ENCODE measurements around the gene STX18.
"Not testable (repeated sequence)": the region's sequence is repeated elsewhere in the genome, so short reads cannot be mapped to it uniquely, and the experiment has no call there.

The STX18 gene

GRCh38 chr4:4552042-4552441, 10.2 kb upstream of the STX18 start:
- DNase-seq: not testable (repeated sequence)

- DNase-seq: not testable (repeated sequence)
Measured at GRCh38 chr4:4550161-4550560, 8.3 kb upstream of the STX18 start.

GRCh38 chr4:4549534-4549933, 7.7 kb upstream of the STX18 start:
- no peak for DNase-seq

GRCh38 chr4:4542774-4543485, 1.1 kb upstream of the STX18 start:
- DNase-seq: no peak

GRCh38 chr4:4541040-4541631, 712 bp downstream of the STX18 start:
- DNase-seq: no peak

- no peak for DNase-seq
Measured at GRCh38 chr4:4539481-4539880, 2.4 kb downstream of the STX18 start.

- DNase-seq: no peak
Measured at GRCh38 chr4:4535590-4535989, 6.3 kb downstream of the STX18 start.

GRCh38 chr4:4534515-4535145, 7.2 kb downstream of the STX18 start:
- no peak for DNase-seq

GRCh38 chr4:4533461-4534169, 8.2 kb downstream of the STX18 start:
- DNase-seq: no peak

- no peak for DNase-seq
Measured at GRCh38 chr4:4532371-4533154, 9.3 kb downstream of the STX18 start.

GRCh38 chr4:4529392-4529791, 12.5 kb downstream of the STX18 start:
- DNase-seq: no peak

GRCh38 chr4:4526401-4526800, 15.4 kb downstream of the STX18 start:
- DNase-seq: no peak

GRCh38 chr4:4524364-4524763, 17.5 kb downstream of the STX18 start:
- DNase-seq: no peak

GRCh38 chr4:4521731-4522130, 20.1 kb downstream of the STX18 start:
- no peak for DNase-seq

GRCh38 chr4:4521136-4521535, 20.7 kb downstream of the STX18 start:
- DNase-seq: no peak

- no peak for DNase-seq
Measured at GRCh38 chr4:4519297-4519894, 22.5 kb downstream of the STX18 start.

GRCh38 chr4:4518747-4519146, 23.1 kb downstream of the STX18 start:
- no peak for DNase-seq

GRCh38 chr4:4514786-4515185, 27.1 kb downstream of the STX18 start:
- no peak for DNase-seq

- no peak for DNase-seq
Measured at GRCh38 chr4:4512282-4512681, 29.6 kb downstream of the STX18 start.

GRCh38 chr4:4510641-4511040, 31.2 kb downstream of the STX18 start:
- DNase-seq: not testable (repeated sequence)

GRCh38 chr4:4509521-4509920, 32.3 kb downstream of the STX18 start:
- no peak for DNase-seq

GRCh38 chr4:4507923-4508322, 33.9 kb downstream of the STX18 start:
- DNase-seq: no peak

- DNase-seq: no peak
Measured at GRCh38 chr4:4507403-4507802, 34.4 kb downstream of the STX18 start.

All from NCI-H1694 treated with DMSO at 0.1 percent for 48 hours (cell line).